IMR-90 (cell line): ENCODE data around the gene C14orf93. TPM values are rescaled to one million over a fixed set of nuclear protein-coding genes. Genes with fewer than 3 reads are reported as not detected.

Source experiments
- polyA plus RNA-seq, 3 experiments: library from polyadenylated mRNA; depleted of rRNA; stranded (reverse); fragments of >200 nt; gene quantifications; 2 replicates each; pipeline ENCODE4 v1.2.3, GENCODE V29; 2012; ENCODE audit warnings: low replicate concordance in 1 of 3
- total RNA-seq: library from RNA; depleted of rRNA; stranded (reverse); fragments of >200 nt; gene quantifications from 2 replicates; pipeline ENCODE4 v1.2.3, GENCODE V29; 2012; rRNA removed

C14orf93 gene
- total and polyA plus RNA-seq, 2 of the 4 experiments (the other 2 are of a cell fraction) = 5.4 to 5.7 TPM

Other genes with a start within 250 kb of the C14orf93 start
- gene OXA1L, start 243.5 kb downstream of the C14orf93 start, total RNA-seq = 40.0 and 47.3 TPM in 2 replicates
- gene OXA1L, start 243.5 kb downstream of the C14orf93 start, polyA plus RNA-seq (2012; rRNA removed) = 113 and 161 TPM in 2 replicates
- gene SLC7A7, start 194.7 kb downstream of the C14orf93 start, total RNA-seq = 1.4 and 2.0 TPM in 2 replicates
- gene SLC7A7, start 194.7 kb downstream of the C14orf93 start, polyA plus RNA-seq (2012; rRNA removed) = 1.4 and 1.8 TPM in 2 replicates
- 23.9 and 51.4 TPM in 2 replicates for gene MRPL52, start 180.3 kb downstream of the C14orf93 start, total RNA-seq
- gene MRPL52, start 180.3 kb downstream of the C14orf93 start, polyA plus RNA-seq (2012; rRNA removed) = 33.1 and 45.7 TPM in 2 replicates
- 124 and 156 TPM in 2 replicates for gene MMP14, start 173.6 kb downstream of the C14orf93 start, total RNA-seq
- 315 and 375 TPM in 2 replicates for gene MMP14, start 173.6 kb downstream of the C14orf93 start, polyA plus RNA-seq (2012; rRNA removed)
- gene LRP10, start 138.4 kb downstream of the C14orf93 start, total RNA-seq = 19.4 and 25.1 TPM in 2 replicates
- 118 and 121 TPM in 2 replicates for gene LRP10, start 138.4 kb downstream of the C14orf93 start, polyA plus RNA-seq (2012; rRNA removed)
- under 0.01 TPM in 2 replicates for gene REM2, start 126.9 kb downstream of the C14orf93 start, total RNA-seq
- gene REM2, start 126.9 kb downstream of the C14orf93 start, polyA plus RNA-seq (2012; rRNA removed) = 0.07 TPM in 1 of 2 replicates, not detected in the other
- 375 and 830 TPM in 2 replicates for gene RBM23, start 91.0 kb downstream of the C14orf93 start, total RNA-seq
- 43.4 and 44.7 TPM in 2 replicates for gene RBM23, start 91.0 kb downstream of the C14orf93 start, polyA plus RNA-seq (2012; rRNA removed)
- 92.2 and 99.3 TPM in 2 replicates for gene PRMT5, start 80.8 kb downstream of the C14orf93 start, total RNA-seq
- 136 and 152 TPM in 2 replicates for gene PRMT5, start 80.8 kb downstream of the C14orf93 start, polyA plus RNA-seq (2012; rRNA removed)
- 19.2 and 24.2 TPM in 2 replicates for gene HAUS4, start 53.1 kb downstream of the C14orf93 start, total RNA-seq
- 13.5 and 16.9 TPM in 2 replicates for gene HAUS4, start 53.1 kb downstream of the C14orf93 start, polyA plus RNA-seq (2012; rRNA removed)
- gene AJUBA, start 27.6 kb downstream of the C14orf93 start, total RNA-seq = 57.2 and 67.6 TPM in 2 replicates
- gene AJUBA, start 27.6 kb downstream of the C14orf93 start, polyA plus RNA-seq (2012; rRNA removed) = 46.3 and 46.4 TPM in 2 replicates
- 268 and 310 TPM in 2 replicates for gene PSMB5, start 24.8 kb upstream of the C14orf93 start, total RNA-seq
- gene PSMB5, start 24.8 kb upstream of the C14orf93 start, polyA plus RNA-seq (2012; rRNA removed) = 321 and 335 TPM in 2 replicates
- gene PSMB11, start 32.1 kb upstream of the C14orf93 start, total RNA-seq = not detected in 2 replicates
- not detected in 2 replicates for gene PSMB11, start 32.1 kb upstream of the C14orf93 start, polyA plus RNA-seq (2012; rRNA removed)
- 3.6 and 3.9 TPM in 2 replicates for gene CDH24, start 47.4 kb upstream of the C14orf93 start, total RNA-seq
- gene CDH24, start 47.4 kb upstream of the C14orf93 start, polyA plus RNA-seq (2012; rRNA removed) = 24.4 and 30.0 TPM in 2 replicates
- gene ACIN1, start 85.0 kb upstream of the C14orf93 start, total RNA-seq = 71.9 and 73.8 TPM in 2 replicates
- gene ACIN1, start 85.0 kb upstream of the C14orf93 start, polyA plus RNA-seq (2012; rRNA removed) = 167 and 185 TPM in 2 replicates
- 61.9 and 83.7 TPM in 2 replicates for gene C14orf119, start 85.4 kb upstream of the C14orf93 start, total RNA-seq
- 74.0 and 86.3 TPM in 2 replicates for gene C14orf119, start 85.4 kb upstream of the C14orf93 start, polyA plus RNA-seq (2012; rRNA removed)
- gene CIROP, start 94.8 kb upstream of the C14orf93 start, total RNA-seq = 0.28 and 0.36 TPM in 2 replicates
- gene CIROP, start 94.8 kb upstream of the C14orf93 start, polyA plus RNA-seq (2012; rRNA removed) = 0.31 and 0.37 TPM in 2 replicates
- not detected in 2 replicates for gene CEBPE, start 109.1 kb upstream of the C14orf93 start, total RNA-seq
- gene CEBPE, start 109.1 kb upstream of the C14orf93 start, polyA plus RNA-seq (2012; rRNA removed) = 0.05 TPM in 1 of 2 replicates, not detected in the other
- gene SLC7A8, start 173.5 kb upstream of the C14orf93 start, total RNA-seq = not detected in 2 replicates
- 0.31 and 0.33 TPM in 2 replicates for gene SLC7A8, start 173.5 kb upstream of the C14orf93 start, polyA plus RNA-seq (2012; rRNA removed)
- gene RNF212B, start 227.8 kb upstream of the C14orf93 start, total RNA-seq = not detected in 2 replicates
- not detected in 2 replicates for gene RNF212B, start 227.8 kb upstream of the C14orf93 start, polyA plus RNA-seq (2012; rRNA removed)